HG03342 (cell line): Measurements from ENCODE around the gene BCL2L15.

ENCODE experiments used
- ATAC-seq: cut with Tn5 transposase; IDR thresholded peaks from one replicate; pipeline ENCODE4 v1.9.1; 2021; ENCODE audit warnings: mild to moderate bottlenecking, moderate library complexity; ENCODE audit not compliant: unreplicated experiment

The BCL2L15 gene

DNA sequence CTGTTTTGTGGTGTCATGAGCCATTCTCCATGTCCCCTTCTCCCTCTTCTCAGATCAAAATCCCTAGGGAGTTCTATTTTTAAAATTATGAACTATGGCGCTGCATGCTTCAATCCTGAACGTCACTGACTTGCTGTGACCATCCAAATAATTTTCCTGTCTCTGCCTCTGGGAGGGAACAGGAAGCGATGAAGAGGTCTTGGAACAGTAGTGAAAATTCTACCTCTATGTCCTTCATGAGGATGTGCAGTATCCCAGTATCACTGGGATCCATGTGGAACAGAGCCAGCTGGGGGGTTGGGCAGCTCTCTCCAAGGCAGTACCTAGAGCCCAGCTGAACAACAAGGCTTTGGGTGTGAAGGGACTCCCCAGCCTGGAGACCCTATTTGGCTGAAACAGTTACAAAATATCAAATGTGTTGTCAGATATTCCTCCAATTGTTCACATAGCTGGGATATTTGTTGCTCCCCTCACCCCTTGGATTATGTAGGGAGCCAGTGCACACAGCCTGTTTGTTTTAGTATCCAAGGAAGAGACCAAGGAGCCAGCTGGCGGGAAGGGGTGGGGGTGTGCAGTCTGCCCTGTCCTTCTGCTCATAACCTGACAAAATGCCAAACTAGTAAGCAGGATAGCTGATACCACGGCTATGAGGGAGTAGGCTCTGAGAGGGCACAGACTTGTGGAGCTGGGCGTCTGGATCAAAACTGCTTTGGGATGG is 25.4 kb upstream of the BCL2L15 start:
- ATAC-seq = no peak

DNA sequence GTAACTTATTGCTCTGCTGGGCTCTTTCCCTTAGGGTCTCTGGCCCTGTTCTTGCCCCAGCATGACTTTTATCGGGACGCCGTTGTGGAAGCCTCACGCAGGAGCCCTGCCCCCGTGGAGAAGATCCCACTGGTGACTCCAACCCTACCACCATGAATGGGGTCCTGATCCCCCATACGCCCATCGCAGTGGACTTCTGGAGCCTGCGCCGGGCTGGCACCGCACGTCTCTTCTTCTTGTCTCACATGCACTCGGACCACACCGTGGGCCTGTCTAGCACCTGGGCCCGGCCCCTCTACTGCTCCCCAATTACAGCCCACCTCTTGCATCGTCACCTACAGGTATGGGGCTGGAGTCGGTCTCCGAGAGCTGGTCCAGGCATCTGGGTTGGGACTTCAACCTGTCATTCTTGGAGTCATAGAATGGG is 18.1 kb upstream of the BCL2L15 start:
- ATAC-seq = no peak

DNA sequence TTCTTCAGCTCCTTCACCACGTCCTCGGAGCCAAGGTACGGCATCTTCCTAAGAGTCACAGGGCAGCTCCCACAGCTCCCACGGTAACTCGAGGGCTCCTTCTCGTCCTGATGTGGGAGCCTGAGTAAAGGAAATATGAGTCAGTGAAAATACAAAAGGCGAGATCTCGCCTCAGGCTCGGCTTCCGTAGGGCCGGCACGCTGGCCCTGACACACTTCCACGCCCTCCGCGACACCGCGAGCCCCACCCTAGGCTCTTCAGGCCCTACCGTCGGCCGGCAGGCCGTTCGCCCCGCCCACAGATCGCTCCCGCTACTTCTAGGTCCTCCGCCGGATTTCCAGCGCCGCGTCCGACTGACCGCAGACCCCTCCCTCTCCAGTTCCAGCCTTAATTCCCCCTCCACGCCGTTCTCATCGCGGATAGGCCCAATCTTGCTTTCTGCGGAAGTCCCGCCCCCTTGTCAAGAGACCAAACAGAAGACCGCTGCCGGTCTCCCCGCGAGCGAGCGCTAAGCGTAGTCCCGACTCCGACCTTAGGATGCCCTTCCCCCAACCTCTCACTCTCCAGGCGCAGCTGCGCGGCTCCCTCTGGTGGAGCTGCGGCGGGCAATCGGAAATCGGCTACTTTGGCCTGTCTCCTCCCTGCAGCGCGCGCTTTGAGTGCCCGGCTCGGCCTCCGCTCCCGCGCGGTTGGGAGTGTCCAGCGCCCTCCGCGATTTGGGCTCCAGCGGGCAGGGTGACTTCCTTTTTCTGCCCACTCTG is 17.5 kb upstream of the BCL2L15 start, which contains the start of the genes AP4B1 and DCLRE1B:
AP4B1 (minus strand) TSS at position 126 of the 761 bp plus-strand sequence; CDS start at position 44, 82 bp downstream.
DCLRE1B (plus strand) TSS at position 653 of the 761 bp plus-strand sequence. CDS start 261 bp downstream, outside the sequence.
- peak; percentile 86 for ATAC-seq

DNA sequence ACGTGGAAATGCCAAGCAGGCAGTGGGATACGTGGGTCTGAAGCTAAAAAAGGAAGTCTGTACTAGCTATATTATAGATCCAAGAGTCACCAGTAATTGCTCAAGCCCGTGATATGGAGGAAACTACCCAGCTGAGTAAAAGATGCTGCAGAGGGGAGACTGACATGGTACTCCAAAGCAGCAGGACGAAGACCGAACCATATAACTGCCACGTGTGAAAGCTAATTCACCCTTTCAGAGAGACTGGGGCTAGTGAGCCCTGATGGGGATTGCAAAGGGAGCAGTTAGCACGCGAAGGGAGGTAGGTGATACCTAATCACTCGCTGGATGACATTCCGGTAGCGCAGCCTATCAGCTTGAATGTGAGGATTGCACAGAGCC is 16.9 kb upstream of the BCL2L15 start:
- peak; percentile 23 for ATAC-seq

DNA sequence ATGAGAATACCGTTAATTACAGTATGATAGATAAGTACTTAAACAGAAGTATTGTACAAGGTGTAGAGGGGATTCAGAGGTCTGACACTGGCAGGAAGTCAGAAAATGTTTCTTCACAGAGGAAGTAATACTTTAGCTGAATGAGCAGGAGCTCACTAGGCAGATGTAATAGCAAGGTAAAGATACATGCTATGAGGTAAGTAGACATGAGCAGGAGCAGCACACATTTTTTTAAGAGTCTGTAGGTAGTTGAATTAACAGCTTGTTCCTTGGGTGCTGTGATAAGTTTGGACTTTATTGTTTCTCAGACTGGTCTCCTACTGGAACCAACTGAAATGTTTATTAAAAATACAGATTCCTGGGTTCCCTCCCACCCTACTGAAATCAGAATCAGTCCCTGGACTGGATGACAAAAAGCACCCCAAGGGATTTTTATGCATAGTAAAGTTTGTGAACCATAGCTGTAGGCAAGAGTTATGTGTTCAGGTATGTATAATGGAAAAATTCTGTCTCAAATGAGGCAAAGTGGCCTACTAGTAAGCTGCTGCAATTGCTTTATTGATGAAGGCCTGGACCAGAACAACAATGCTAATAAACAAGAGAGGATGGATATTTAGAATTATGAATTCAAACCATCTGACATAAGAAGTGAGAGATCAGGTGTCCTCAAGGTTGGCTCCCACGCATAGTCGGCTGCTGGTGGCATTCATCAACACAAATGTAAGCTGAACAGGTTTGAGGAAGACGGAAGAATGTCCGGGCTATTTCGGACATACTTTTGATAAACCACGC is 16.3 kb upstream of the BCL2L15 start:
- ATAC-seq = no peak

DNA sequence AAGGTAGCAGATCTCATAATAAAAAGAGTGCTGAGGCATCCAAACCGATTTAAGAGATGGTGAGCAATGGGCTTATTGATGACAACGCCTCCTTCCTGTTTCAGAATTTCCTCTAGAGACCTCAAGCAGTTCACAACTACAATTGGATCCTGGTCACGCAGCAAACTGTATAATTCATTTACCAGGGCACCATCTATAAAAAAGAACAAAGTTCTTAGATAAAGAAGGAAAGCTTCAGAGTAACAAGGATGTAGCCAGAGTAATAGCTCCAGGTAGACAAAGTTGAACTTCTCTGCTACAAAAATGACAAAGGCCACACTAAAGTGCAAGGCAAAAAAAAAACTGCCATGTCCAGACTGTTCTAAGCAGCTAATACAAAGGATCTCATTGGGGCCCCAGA is 13.8 kb upstream of the BCL2L15 start:
- no peak for ATAC-seq

DNA sequence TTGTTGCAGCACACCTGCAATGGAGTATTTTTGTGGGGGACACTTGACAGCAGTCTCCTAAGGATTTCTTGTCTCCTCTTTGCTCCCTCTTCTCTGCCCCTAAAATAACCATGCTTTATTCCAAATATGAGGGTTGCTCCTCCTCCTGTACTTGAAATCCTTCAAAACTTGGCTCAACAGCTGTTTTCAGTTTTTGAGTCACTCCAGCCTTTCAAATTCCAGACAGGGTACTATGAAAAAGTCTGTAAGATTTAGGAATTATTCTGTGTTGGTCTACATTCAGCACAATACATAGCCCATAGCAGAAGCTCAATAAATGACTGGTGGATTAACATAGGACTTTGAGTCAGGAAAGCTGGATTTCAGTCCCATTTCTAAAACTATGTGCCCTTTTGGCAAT is 11.7 kb upstream of the BCL2L15 start:
- no peak for ATAC-seq

DNA sequence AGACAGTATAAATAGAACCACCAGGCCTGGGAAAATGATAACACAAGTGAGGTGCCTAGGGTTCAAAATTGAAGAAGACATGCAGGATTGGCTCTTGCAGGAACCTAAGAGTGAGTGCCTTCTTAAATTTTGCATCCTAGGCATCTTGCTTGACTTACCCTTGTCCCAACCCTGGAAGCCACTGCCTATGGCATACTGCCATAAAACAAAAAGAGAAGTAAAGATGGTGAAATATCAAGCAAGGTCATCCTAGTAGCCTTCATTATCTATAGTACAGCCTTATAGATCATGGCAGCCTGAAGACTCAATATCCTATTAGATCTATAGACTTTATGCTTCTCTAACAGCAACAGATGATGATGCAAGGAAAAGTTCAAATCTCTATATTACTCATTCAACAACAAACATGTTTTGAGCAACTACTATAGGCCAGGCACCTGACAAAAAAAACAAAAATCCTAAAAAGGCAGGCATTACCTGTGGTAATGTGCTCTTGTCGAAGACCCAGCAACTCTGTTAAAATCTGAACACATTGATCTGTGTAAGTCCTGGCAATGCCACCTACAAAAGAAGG is 10.9 kb upstream of the BCL2L15 start:
- no peak for ATAC-seq

DNA sequence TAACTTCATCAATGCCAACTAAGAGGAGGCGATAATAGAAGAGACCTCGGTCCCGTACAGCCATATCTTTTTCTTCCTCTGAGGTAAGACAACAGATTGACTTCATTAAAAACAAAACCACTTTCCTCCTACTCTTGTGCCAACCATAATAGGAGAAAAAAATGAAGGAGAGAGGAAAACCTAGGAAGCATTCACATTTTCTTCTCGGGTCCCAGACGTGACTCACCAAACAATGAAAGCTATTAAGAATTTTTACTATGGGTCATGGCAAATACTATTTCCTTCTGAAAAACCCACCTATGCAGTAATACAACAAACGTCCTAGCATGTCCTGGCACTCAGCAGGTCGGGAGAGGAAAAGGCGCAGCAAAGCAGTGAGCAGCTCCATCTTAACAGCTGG is 8.6 kb upstream of the BCL2L15 start:
- ATAC-seq = no peak

DNA sequence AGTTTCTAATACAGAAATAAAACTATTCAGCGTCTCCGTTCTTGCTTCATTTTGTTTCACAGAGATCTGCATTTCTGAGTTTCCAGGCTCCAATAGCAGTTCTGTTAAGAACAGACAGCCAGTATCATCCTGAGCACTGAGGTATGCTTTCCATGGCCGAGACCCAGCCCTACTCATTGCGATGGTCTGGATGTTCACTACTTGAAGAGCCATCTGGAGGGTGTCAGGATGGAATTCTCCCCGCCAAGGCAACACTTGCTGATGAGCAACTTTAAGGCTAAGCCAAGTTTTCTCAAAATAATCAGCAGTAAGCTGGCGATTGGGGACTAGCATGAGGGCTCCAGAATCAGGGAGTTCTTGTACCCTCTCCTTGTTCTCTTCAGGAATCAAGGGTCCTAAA is 7.7 kb upstream of the BCL2L15 start:
- ATAC-seq = no peak

DNA sequence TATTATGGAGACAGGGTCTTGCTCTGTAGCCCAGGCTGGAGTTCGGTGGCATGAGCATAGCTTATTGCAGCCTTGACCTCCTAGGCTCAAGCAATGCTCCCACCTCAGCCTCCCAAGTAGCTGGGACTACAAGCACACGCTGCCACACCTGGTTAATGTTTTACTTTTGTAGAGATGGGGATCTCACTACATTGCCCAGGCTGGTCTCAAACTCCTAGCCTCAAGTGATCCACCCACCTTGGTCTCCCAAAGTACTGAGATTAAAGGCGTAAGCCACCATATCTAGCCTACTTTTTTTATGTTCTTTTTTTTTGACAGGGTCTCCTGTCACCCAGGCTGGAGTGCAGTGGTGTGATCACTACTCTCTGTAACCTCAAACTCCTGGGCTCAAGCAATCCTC is 5.9 kb upstream of the BCL2L15 start:
- no peak for ATAC-seq

DNA sequence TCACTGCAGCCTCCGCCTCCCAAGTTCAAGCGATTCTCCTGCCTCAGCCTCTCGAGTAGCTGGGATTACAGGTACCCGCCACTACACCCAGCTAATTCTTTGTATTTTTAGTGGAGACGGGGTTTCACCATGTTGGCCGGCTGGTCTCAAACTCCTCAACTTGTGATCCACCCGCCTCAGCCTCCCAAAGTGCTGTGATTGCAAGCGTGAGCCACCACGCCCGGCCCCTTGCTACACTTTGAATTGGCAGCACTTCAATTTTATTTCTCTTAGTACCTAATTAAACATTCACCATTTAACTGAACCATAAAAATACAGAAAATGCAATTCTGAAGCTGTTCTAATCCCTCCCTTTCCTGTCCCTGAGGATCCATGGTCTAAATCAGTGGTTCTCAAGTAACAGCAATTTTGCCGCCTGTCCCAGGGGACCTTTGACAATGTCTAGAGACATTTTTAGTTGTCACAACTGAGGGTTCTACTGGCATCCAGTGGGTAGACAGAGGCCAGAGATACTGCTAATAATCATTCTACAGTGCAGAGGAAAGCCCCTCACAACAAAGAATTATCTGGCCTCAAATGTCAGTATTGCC is 4.3 kb upstream of the BCL2L15 start:
- ATAC-seq = no peak

DNA sequence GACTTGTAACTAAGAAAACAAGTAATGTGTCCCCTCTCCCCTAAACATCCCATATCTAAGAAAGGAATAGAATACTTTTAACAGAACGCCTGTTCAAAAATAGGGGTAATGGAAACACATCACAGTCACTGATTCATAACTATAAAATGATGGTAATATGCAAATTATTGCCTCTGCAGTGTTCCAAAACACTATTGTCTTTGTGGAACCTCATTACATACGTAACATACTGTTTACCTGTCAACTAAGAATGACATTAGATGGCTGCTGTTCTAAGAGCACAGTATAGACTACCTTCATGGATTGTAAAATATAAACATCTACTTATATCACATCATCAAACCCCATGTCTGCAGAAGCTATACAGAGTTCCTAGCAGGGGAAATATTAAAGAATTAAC is 3.4 kb upstream of the BCL2L15 start:
- no peak for ATAC-seq

DNA sequence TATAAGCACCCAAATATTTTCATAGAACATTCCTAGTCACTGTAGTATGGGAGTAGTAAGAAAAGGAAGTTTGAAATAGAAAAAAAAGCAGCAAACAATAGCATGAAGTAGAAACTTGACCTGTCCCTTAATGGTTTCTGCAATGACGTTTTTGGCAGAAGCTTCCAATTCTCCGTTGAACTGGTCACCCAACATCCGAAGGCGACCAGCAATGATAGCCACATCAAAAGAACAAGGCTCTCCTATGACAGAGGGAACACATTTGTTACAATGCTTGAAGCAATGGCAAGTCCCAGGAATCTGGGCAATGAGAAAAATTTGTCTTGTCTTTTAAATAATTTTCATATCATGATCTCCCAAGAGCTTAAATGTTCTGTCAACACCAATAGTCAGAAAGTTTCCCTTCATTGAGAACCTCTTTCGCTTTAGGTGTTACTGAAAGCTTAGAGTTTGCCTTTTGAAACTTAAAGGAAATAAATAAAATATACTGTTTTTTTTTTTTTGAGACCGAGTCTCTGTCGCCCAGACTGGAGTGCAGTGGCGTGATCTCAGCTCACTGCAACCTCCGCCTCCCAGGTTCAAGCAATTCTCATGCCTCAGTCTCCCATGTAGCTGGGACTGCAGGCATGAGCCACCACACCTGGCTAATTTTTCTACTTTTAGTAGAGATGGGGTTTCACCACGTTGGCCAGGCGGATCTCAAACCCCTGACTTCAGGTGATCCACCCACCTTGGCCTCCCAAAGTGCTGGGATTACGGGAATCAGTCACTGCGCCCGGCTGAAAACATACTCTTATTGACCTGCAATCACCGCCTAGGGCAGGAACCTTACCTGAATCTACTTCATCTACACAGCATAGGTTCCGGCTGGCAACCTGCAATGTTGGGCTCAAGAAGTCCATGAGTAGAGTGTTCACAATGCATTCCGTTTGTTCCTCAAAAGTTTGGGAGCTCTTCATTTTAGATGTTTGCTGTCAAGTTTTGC is 672 bp downstream of the BCL2L15 start:
- ATAC-seq = no peak

DNA sequence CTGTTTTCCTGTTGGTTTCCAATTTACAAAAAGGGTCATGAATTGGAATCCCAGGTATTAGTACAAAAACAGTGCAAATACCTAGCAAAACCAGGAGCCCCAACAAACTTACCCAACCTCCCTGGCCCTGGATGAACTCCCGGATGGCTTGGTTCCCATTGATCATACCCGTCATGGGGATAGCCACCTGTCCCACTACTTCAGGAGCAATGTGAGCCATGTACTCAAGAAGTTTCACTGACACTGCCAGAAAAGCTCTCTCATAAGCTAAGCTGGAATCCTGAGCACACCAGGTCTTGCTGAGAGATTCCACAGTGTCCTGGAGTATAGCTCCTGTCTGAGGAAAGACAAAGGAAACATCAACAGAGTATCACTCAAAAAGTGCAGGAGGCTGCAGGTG is 5.7 kb downstream of the BCL2L15 start:
- ATAC-seq = no peak

DNA sequence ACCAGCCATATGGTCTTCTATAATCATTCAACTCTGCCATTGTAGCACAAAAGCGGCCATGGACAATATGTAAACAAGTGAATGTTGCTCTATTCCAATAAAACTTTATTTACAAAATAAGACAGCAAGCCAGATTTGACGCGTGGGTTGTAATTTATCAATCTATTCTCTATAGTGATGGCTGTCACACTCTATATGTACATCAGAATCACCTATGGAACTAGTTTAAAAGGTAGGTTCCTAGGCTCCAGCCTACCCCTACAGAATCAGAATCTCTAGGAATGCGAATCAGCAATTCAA is 7.7 kb downstream of the BCL2L15 start:
- no peak for ATAC-seq

DNA sequence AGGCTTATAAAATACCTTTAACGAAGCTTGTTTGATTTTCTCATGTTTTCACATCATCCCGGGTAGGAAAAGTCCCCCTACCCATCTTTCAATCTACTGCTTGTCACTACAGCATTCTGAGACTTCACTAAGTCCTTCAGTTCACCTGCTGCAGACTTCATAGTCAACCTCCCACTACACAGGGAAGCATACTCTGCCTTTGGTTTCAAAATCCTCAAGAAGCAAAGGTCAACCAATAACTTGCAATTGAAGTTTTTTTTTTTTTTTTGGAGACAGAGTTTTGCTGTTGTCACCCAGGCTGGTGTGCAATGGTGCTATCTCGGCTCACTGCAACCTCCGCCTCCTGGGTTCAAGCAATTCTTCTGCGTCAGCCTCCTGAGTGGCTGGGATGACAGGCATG is 11.2 kb downstream of the BCL2L15 start:
- ATAC-seq = no peak

DNA sequence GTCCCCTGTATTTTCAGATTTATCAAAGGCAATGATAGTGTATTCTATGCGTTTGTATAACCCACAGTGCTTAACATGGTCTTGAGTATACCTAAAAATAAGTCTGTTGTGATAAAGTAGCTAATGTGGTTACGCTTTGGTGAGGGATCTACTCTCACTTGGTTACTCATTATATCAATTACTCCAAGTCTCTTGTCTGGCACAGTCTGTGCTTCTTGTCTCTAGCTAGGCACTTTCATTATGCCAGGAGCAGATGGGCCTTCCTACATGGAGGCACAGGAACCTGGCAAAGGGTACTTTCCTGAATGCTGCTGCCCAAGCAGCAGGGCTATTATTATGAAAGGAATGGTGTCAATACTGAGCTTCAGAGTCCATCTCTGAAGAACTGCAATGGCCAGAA is 11.7 kb downstream of the BCL2L15 start:
- ATAC-seq = peak; percentile 35

DNA sequence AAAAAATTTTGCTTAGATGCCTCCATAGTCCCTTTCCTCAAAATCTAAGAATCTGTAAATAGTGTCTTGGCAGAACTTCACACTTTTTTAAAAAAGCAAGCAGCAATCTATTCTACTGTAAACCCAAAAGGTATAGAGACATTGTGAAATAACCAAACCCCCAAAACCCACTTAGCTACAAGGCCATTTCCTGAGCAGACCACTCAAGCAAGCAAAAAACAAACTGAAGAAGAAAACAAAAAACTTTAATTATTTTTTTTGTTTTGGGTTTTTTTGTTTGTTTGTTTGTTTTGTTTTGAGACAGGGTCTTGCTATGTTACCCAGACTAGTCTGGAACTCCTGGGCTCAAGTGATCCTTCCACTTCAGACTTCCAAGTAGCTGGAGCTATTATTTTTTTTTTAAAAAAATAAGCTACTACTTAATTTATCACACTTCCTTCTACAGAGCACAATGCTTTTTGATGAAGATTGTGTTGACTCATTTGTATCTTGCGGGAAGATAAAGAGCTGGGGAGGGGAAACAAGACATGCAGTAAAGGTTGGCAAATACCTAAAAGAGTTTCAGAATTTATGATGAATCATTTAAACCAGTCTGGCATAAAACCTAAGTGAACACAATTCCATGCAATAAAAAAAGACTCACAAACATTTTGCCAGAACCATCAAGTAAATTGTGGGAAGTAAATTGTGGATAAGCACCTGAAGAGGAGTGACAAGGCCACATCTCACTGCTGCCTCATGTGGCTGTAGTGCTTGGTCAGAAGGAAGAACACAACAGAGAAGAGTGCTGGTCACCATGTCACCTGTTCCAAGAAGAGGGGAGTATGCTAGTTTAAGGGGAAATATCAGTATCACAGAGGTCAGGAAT is 13.1 kb downstream of the BCL2L15 start:
- peak; percentile 33 for ATAC-seq
